ENCODE data around the gene NOL8.

Gene NOL8

DNA sequence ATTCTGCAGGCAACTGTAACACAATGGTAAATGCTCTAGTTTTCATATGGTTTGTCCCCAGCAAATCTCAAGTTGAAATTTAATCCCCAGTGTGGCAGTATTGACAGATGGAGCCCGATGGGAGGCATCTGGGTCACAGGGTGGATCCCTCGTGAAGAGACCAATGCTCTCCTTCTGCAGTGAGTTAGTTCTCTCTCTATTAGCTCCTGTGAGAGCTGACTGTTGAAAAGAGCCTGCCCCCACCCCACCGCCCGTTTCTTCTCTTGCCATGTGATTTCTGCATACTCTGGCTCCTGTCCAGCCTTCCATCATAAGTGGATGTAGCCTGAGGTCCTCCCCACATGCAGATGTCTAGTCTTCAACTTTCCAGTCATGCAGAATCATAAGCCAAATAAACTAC, 58.7 kb downstream of the NOL8 start:
- no peak for DNase-seq (ENCODE audit: low read depth)

DNA sequence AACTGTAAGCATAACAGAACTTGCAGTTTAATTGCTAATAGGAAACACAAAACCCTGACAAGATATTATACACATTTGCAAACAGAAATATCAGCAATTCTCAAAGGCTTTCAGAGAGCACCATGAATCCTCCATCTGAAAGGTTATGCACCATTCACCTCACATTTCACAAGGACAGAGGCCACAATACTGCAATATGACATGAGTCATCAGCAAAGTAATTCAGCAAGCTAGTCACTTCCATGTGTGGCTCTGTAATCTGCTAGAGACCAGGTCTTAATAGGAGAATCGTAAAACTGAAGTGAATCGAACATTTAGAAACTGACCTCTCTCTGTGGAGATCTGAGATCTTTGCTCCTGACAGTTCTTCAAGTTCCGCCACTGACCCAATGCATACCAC, 60.0 kb downstream of the NOL8 start:
- no peak for DNase-seq (ENCODE audit: low read depth)

DNA sequence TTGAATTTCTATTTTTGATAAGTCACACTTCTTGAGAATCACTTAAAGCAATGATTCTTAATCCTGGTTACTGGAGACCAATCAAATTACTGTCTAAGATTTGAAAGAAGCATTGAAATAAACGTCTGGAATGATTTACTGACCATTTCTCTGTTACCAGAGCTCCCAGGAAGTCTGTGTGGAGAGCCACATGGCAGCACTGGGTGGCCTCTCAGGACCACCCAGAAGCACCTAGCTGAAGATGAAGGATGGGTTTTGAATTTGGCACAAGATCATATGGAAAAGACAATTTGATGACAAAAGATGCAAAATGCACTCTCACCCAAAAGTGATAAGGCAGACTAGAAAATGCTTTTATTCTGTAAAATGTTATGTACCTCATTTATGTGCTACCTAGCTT, 62.0 kb downstream of the NOL8 start:
- DNase-seq (ENCODE audit: low read depth) = no peak

DNA sequence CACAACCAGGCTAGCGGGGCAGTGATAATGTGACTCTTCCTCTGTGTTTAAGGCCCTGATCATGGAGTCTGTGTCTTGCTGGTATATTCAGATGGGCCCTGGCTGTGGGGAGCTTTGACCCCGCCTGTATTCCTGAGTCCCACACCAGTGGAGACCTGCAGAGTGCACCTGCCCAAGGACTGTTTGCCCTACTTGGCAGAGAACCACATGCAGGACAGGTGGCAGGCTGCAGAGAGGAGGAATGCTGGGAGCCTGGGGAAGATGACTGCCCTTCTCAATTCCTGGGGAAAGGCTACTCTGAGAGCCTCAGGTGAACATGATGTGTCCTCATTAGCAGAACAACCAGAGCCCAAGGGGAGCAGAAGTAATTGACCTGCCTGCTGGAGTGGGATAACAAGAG, 67.8 kb downstream of the NOL8 start:
- DNase-seq (ENCODE audit: low read depth) = no peak

DNA sequence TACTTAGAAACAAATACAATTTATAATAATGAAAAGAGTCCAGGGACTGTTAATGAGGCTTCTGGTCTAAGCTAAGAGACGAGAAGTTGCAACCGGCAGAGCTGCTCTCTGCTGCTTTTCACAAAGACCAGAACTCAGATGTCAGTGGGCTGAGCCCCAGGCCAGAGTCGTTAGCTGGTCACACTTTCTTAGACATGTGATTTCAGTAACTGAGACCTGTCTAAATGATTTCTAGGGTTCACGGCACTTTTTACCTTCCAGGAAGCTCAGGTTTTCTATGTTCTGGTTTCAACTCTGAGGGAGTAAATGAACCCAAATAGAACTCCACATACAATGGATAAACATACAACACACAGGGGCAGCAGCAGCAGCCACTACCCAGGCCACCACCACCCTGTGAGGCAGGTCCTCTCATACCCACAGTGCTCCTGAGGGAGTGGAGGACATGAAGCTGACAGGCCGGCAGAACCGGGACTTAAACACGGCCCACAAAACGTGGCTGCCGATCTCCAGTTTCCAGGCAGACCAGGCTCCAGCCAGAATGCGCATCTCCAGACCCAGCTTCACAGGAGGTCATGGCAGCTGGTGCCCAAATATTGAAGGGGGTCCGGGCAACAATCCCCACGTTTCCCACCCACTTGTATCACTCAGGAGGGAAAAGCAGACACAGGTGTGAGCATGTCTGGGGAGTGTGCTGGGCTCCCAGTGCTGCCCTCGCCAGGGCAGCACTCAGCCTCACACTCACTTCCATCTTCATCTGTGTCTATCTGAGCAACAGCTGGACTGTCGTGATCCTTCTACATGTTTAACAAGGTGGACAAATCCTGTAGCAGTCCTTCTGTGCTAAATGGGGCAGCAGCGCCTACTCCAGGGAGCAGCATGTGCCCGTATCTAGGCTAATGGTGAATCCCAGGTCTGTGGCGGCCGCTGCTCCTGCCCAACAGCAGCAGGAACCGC, 70.5 kb downstream of the NOL8 start:
- no peak for DNase-seq (ENCODE audit: low read depth)

DNA sequence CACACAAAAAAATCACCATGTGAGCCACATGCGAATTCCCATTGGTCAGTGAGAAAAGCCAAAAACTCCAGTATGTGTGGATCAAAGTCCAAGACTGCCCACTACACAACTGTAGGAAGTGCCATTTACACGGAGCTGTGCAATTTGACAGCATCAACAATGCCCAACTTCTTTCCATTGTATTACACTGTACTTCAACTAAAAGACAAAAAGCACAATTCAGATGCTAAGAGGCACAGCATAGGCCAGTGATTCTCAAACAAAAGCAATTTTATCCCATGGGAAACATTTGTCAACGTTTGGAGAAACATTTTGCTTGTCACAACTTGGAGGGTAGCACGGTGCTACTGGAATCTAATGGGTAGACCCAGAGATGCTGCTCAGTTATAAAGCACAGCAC, 71.5 kb downstream of the NOL8 start:
- DNase-seq (ENCODE audit: low read depth) = no peak

DNA sequence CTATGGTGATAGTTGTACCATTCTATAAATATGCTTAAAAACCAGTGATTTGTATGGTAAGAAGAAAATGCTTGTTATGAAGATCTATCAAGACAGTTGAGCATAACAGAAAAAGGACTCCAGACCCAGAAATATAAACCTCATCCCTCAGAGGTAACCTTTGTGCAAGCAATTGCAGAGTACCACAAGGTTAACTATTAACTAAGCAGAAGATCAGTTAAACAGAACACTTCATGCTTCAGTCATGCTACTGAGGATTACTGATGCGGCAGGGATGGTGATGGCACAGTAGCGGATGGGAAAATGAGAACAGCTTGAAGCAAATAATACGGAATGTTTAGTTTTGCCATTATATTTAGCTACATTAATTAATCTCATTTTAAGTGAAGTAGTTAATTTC, 77.2 kb downstream of the NOL8 start:
- DNase-seq (ENCODE audit: low read depth) = no peak

All from activated T-helper 1 cell treated with Interleukin-2 at 50 U/mL for 16 hours (primary cell).